ENCODE data around the gene ZFR.

DNA sequence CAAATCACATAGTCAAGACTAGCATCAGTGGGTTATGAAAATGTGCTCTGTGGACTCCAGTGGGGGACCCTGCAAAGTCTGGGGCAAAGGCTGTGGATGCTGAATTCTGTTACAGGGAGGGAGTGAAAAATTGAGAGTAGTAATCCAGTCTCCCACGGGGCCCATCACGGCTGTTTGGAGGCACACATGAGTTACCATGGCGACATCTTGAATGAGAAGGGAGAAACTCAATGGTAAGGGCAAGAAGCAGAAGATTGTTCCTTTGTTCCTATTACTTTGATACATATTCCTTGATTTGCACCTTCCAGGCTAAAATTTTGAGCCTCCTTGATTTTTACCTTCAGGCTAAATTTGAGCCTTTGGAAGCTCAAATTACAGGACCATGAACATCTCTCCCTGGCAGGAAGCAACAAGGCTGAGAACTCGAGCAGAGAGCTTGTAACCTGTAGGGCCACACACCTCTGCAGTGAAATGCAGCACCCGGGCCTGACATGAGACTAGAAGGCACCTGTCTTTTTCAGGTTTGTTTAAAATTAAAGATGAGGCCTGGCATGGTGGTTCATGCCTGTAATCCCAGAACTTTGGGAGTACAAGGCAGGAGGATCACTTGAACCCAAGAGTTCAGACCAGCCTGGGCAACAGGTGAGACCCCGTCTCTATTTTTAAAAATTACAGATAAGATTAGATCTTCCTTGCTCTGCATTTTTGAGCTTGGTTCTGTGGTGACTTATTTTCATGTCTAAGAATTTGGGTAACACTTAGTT is 31.0 kb upstream of the ZFR start:
- TF ChIP-seq, protein P1, sequence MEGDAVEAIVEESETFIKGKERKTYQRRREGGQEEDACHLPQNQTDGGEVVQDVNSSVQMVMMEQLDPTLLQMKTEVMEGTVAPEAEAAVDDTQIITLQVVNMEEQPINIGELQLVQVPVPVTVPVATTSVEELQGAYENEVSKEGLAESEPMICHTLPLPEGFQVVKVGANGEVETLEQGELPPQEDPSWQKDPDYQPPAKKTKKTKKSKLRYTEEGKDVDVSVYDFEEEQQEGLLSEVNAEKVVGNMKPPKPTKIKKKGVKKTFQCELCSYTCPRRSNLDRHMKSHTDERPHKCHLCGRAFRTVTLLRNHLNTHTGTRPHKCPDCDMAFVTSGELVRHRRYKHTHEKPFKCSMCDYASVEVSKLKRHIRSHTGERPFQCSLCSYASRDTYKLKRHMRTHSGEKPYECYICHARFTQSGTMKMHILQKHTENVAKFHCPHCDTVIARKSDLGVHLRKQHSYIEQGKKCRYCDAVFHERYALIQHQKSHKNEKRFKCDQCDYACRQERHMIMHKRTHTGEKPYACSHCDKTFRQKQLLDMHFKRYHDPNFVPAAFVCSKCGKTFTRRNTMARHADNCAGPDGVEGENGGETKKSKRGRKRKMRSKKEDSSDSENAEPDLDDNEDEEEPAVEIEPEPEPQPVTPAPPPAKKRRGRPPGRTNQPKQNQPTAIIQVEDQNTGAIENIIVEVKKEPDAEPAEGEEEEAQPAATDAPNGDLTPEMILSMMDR (IDR thresholded peaks at IDR 0.05), result no peak
- no peak for TF ChIP-seq POLR2A (IDR thresholded peaks at IDR 0.05)
- no peak for TF ChIP-seq EP300 (IDR thresholded peaks at IDR 0.05)

All from ovary (tissue), 3 donors.